Parathyroid adenoma (tissue), 2 donors: ENCODE measurements around the gene BARHL2.

Experiments used
- H2AFZ ChIP-seq: fragments of 300-600 bp; sonication (generic); one replicate; pipeline ENCODE4 v1.7.0; 2017; ENCODE audit warnings: antibody characterized with exemption, mild to moderate bottlenecking
- H3K27ac ChIP-seq: fragments of 300-600 bp; sonication (generic); one replicate; pipeline ENCODE4 v1.7.0; 2017
- H3K27me3 ChIP-seq: fragments of 300-600 bp; sonication (generic); one replicate; pipeline ENCODE4 v1.7.0; 2017; ENCODE audit warnings: low read length; ENCODE audit not compliant: control insufficient read depth, insufficient read depth
- H3K36me3 ChIP-seq: fragments of 300-600 bp; sonication (generic); one replicate; pipeline ENCODE4 v1.7.0; 2017; ENCODE audit warnings: low read length; ENCODE audit not compliant: control insufficient read depth, insufficient read depth
- H3K4me1 ChIP-seq: fragments of 300-600 bp; sonication (generic); one replicate; pipeline ENCODE4 v1.7.0; 2017; ENCODE audit warnings: control low read depth
- H3K4me2 ChIP-seq: fragments of 300-600 bp; sonication (generic); one replicate; pipeline ENCODE4 v1.7.0; 2017; ENCODE audit warnings: low read length
- H3K4me3 ChIP-seq: fragments of 300-600 bp; sonication (generic); one replicate; pipeline ENCODE4 v1.7.0; 2017; ENCODE audit warnings: low read depth, low read length
- H3K79me2 ChIP-seq: fragments of 300-600 bp; sonication (generic); one replicate; pipeline ENCODE4 v1.7.0; 2017; ENCODE audit warnings: control low read depth
- H3K9ac ChIP-seq: fragments of 300-600 bp; sonication (generic); one replicate; pipeline ENCODE4 v1.7.0; 2017; ENCODE audit warnings: mild to moderate bottlenecking
- H3K9me3 ChIP-seq: fragments of 300-600 bp; sonication (generic); one replicate; pipeline ENCODE4 v1.7.0; 2017; ENCODE audit warnings: low read length; ENCODE audit not compliant: control insufficient read depth
- TF ChIP-seq, protein P1 (sequence below): fragments of 300-600 bp; sonication (generic); IDR thresholded peaks from one replicate; pipeline ENCODE4 v1.7.0; 2017; ENCODE audit warnings: antibody characterized with exemption, mild to moderate bottlenecking
- donor health status: primary hyperparathyroidism.

The BARHL2 gene

GRCh38 chr1:90712153-90712856 lies 4.8 kb downstream of the BARHL2 start:
- no peak overlapping the region for H2AFZ ChIP-seq
- H3K9me3 ChIP-seq: no peaks in the 10 kb centered on the region
- no peak overlapping the region for H3K27ac ChIP-seq
- H3K36me3 ChIP-seq: no peaks in the 10 kb centered on the region
- H3K4me1 ChIP-seq: no peaks in the 10 kb centered on the region
- H3K9ac ChIP-seq: no peak overlapping the region
- no peak overlapping the region for H3K4me2 ChIP-seq
- no peak overlapping the region for H3K4me3 ChIP-seq
- no peaks in the 10 kb centered on the region for H3K79me2 ChIP-seq
- TF ChIP-seq, protein P1, sequence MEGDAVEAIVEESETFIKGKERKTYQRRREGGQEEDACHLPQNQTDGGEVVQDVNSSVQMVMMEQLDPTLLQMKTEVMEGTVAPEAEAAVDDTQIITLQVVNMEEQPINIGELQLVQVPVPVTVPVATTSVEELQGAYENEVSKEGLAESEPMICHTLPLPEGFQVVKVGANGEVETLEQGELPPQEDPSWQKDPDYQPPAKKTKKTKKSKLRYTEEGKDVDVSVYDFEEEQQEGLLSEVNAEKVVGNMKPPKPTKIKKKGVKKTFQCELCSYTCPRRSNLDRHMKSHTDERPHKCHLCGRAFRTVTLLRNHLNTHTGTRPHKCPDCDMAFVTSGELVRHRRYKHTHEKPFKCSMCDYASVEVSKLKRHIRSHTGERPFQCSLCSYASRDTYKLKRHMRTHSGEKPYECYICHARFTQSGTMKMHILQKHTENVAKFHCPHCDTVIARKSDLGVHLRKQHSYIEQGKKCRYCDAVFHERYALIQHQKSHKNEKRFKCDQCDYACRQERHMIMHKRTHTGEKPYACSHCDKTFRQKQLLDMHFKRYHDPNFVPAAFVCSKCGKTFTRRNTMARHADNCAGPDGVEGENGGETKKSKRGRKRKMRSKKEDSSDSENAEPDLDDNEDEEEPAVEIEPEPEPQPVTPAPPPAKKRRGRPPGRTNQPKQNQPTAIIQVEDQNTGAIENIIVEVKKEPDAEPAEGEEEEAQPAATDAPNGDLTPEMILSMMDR: no peak
- H3K27me3 ChIP-seq: peaks cover 18% of the 10 kb centered on the region

DNA sequence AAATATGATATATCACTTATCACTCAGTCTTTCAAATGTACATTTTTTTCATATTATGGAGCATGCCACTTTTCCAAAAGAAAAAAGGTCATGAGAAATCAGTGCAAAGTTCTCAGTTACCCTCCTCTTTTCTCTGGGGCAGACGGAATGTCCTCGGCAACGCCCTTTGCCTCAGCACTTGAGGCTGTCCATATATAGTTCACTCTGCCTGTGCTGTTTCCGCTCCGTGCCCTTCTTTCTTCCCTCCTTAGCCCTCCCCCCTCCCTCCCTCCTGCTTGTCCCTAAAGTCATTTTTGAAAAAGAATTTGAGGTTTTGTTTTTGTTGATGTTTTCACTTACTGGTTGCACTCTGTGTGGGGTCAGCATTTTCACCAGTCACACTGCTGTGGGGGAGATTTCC lies 5.4 kb downstream of the BARHL2 start:
- H3K27me3 ChIP-seq: peaks cover 17% of the 10 kb centered on the region

GRCh38 chr1:90710579-90711536 lies 6.2 kb downstream of the BARHL2 start:
- H3K27me3 ChIP-seq: peaks cover 16% of the 10 kb centered on the region
- H3K36me3 ChIP-seq: no peaks in the 10 kb centered on the region
- H3K4me3 ChIP-seq: no peak overlapping the region
- no peak overlapping the region for H3K4me2 ChIP-seq
- H3K4me1 ChIP-seq: no peaks in the 10 kb centered on the region
- no peaks in the 10 kb centered on the region for H3K79me2 ChIP-seq
- H3K9ac ChIP-seq: no peak overlapping the region
- no peak overlapping the region for H2AFZ ChIP-seq
- TF ChIP-seq, protein P1: no peak
- H3K27ac ChIP-seq: no peak overlapping the region
- no peaks in the 10 kb centered on the region for H3K9me3 ChIP-seq

More for the DNA sequence above, 5.4 kb downstream of the BARHL2 start:
- Histone ChIP-seq H3K4me2 (no peak overlapping the region), H3K4me1 (no peaks in the 10 kb centered on the region), H3K36me3 (no peaks in the 10 kb centered on the region), H3K27ac (no peak overlapping the region), H3K9ac (no peak overlapping the region), H3K4me3 (no peak overlapping the region), H2AFZ (no peak overlapping the region), H3K79me2 (no peaks in the 10 kb centered on the region), H3K9me3 (no peaks in the 10 kb centered on the region)
- TF ChIP-seq, protein P1: no peak

- Histone ChIP-seq H2AFZ (no peak overlapping the region), H3K4me1 (no peaks in the 10 kb centered on the region), H3K27ac (no peak overlapping the region), H3K9ac (no peak overlapping the region), H3K79me2 (no peaks in the 10 kb centered on the region), H3K36me3 (no peaks in the 10 kb centered on the region), H3K27me3 (peaks cover 17% of the 10 kb centered on the region), H3K4me3 (no peak overlapping the region), H3K9me3 (no peaks in the 10 kb centered on the region), H3K4me2 (no peak overlapping the region)
- TF ChIP-seq, protein P1: no peak
Observed at GRCh38 chr1:90709535-90709934, 7.6 kb downstream of the BARHL2 start.
